ENCODE results near the gene CRIP2.

DNA sequence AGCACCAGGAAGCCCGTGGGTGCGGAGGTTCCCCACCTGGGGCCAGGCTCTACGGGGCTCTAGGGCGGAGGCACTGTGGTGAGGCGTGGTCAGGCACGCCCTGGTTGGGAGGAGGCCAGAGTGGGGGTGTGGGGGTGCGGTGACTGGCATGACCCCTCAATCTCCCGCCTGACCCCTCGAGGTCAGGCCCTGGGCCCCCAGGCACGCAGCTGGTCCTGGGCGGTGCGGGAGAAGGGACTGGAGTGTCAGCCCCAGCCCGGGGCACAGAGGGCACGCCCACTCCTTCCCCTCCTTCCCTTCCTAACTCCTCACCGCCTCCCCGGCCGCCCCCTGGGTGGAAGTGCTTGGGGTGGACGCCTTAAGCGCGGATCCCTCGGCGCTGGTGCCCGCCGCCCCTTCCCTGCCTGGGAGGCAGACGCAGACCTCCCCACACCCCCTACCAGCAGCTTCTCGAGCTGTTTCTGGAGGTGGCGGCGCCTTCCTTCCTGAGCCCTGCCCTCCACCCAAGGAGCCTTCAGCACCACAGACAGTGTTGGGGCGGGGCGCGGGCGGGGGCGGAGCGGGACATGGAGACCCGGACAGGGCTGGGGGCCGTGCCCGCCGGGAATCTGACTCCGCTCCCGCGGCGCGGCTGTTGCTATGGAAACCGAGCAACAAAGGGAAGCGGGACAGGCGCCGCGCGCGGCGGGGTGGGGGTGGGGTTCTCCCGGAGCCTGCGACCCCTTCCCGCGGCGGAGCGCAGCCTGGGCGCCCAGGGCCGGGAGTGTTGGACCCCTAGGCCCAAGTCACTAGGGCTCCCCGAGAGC, 741 bp upstream of the CRIP2 start:
- TF ChIP-seq JUND (IDR thresholded peaks at IDR 0.05) (no peak), RAD21 (IDR thresholded peaks at IDR 0.05) (no peak), GABPA (IDR thresholded peaks at IDR 0.05 in 1 of 2, conservative IDR thresholded peaks at IDR 0.05 in 1 of 2) (no peak)
- TF ChIP-seq, protein P1, sequence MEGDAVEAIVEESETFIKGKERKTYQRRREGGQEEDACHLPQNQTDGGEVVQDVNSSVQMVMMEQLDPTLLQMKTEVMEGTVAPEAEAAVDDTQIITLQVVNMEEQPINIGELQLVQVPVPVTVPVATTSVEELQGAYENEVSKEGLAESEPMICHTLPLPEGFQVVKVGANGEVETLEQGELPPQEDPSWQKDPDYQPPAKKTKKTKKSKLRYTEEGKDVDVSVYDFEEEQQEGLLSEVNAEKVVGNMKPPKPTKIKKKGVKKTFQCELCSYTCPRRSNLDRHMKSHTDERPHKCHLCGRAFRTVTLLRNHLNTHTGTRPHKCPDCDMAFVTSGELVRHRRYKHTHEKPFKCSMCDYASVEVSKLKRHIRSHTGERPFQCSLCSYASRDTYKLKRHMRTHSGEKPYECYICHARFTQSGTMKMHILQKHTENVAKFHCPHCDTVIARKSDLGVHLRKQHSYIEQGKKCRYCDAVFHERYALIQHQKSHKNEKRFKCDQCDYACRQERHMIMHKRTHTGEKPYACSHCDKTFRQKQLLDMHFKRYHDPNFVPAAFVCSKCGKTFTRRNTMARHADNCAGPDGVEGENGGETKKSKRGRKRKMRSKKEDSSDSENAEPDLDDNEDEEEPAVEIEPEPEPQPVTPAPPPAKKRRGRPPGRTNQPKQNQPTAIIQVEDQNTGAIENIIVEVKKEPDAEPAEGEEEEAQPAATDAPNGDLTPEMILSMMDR (IDR thresholded peaks at IDR 0.05; ENCODE audit: low read depth, low read length, missing input control) = no peak

Data from liver (tissue), 3 donors.